ENCODE results near the gene DUSP3.

Gene DUSP3

DNA sequence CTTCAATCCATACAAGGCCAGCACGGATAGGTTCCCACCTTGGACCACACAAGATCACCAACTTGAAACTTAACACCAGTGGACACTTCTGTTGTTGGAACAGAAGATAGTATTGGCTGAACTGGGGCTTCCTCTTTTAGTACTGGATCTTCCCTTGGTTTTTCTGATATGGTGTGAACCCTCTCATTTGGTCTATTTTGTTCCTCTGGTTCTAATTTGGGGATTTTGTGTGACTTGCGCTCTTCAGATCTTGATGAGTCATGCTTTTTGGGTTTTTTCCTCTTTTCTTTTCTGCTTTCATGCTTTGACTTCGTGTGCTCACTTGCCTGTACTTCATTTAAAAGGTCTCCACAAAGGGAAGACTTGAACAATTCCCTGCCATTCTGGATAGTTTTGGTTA, 59.2 kb downstream of the DUSP3 start:
- peaks cover 26% of the 10 kb centered on the region for H3K4me1 ChIP-seq (ENCODE audit: control insufficient read depth, insufficient read depth, low read length, unreplicated experiment)

DNA sequence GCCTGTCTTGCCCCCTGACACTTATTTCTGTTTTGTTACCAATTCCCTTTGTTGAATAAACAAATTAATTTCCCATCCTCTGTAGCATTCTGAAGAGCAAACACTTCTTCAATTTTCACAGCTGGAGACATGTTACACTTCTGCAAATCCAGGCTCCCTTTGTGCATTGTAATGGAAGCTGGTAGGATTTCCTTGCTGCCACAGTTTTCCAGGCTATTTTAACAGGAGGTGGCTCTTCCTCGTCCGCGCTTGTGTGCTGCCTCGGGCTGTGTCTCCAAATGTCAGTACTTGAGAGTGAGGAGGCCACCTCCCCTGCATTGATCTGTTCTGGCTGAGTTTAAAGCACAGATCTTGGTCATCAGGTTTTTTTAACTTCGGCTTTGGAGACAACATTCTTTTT, 60.2 kb downstream of the DUSP3 start:
- Histone ChIP-seq H3K4me3 (ENCODE audit: low read depth, low read length) (no peak overlapping the region), H3K36me3 (ENCODE audit: insufficient read depth, low read length) (no peaks in the 10 kb centered on the region), H2AFZ (ENCODE audit: low read length, unreplicated experiment) (no peak overlapping the region), H3K27me3 (ENCODE audit: insufficient read depth, low read length) (no peaks in the 10 kb centered on the region), H3K27ac (ENCODE audit: low read depth, low read length) (no peak overlapping the region), H3K4me1 (ENCODE audit: control insufficient read depth, insufficient read depth, low read length, unreplicated experiment) (peaks cover 16% of the 10 kb centered on the region), H3K79me2 (ENCODE audit: control insufficient read depth, insufficient read depth, low read length, unreplicated experiment) (no peaks in the 10 kb centered on the region)

More for the DNA sequence above, 59.2 kb downstream of the DUSP3 start:
- Histone ChIP-seq H3K79me2 (ENCODE audit: control insufficient read depth, insufficient read depth, low read length, unreplicated experiment) (no peaks in the 10 kb centered on the region), H2AFZ (ENCODE audit: low read length, unreplicated experiment) (no peak overlapping the region), H3K4me3 (ENCODE audit: low read depth, low read length) (no peak overlapping the region; the same call in 1 of the 2 replicates), H3K27ac (ENCODE audit: low read depth, low read length) (no peak overlapping the region), H3K27me3 (ENCODE audit: insufficient read depth, low read length) (no peaks in the 10 kb centered on the region), H3K36me3 (ENCODE audit: insufficient read depth, low read length) (no peaks in the 10 kb centered on the region)

GRCh38 chr17:43717913-43718312, 60.9 kb downstream of the DUSP3 start:
- H3K4me1 ChIP-seq (ENCODE audit: control insufficient read depth, insufficient read depth, low read length, unreplicated experiment) = peaks cover 14% of the 10 kb centered on the region
- no peak overlapping the region for H2AFZ ChIP-seq (ENCODE audit: low read length, unreplicated experiment)
- H3K27me3 ChIP-seq (ENCODE audit: insufficient read depth, low read length) = no peaks in the 10 kb centered on the region
- no peaks in the 10 kb centered on the region for H3K36me3 ChIP-seq (ENCODE audit: insufficient read depth, low read length)
- H3K4me3 ChIP-seq (ENCODE audit: low read depth, low read length) = no peak overlapping the region
- no peak overlapping the region for H3K27ac ChIP-seq (ENCODE audit: low read depth, low read length)
- H3K79me2 ChIP-seq (ENCODE audit: control insufficient read depth, insufficient read depth, low read length, unreplicated experiment) = no peaks in the 10 kb centered on the region
